ENCODE data around the gene DVL2.

DVL2 gene

GRCh38 chr17:7234083-7234951 is at the start of gene DVL2:
DVL2 (minus strand) TSS chr17:7234517; CDS start chr17:7234262, 255 bp downstream.
- DNase-seq: peak; percentile 89

GRCh38 chr17:7283471-7284216 is 49.3 kb upstream of the DVL2 start:
- no peak for DNase-seq

- DNase-seq: no peak
Observed at GRCh38 chr17:7282752-7283321, 48.5 kb upstream of the DVL2 start.

GRCh38 chr17:7281953-7282751 is 47.8 kb upstream of the DVL2 start:
- DNase-seq: no peak

DNA sequence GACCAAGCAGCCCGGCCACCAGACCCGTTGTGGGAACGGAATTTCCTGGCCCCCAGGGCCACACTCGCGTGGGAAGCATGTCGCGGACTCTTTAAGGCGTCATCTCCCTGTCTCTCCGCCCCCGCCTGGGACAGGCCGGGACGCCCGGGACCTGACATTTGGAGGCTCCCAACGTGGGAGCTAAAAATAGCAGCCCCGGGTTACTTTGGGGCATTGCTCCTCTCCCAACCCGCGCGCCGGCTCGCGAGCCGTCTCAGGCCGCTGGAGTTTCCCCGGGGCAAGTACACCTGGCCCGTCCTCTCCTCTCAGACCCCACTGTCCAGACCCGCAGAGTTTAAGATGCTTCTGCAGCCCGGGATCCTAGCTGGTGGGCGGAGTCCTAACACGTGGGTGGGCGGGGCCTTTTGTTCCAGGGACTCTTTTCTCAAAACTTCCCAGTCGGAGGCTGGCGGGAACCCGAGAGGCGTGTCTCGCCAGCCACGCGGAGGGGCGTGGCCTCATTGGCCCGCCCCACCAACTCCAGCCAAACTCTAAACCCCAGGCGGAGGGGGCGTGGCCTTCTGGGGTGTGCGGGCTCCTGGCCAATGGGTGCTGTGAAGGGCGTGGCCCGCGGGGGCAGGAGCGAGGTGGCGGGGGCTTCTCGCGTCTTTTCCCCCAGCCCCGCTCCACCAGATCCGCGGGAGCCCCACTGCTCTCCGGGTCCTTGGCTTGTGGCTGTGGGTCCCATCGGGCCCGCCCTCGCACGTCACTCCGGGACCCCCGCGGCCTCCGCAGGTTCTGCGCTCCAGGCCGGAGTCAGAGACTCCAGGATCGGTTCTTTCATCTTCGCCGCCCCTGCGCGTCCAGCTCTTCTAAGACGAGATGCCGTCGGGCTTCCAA is 47.0 kb upstream of the DVL2 start, which contains the start of gene SLC2A4:
Gene SLC2A4, plus strand, starts transcription at position 645 of the 879 bp plus-strand sequence. Its CDS starts 217 bp downstream, at position 862.
- DNase-seq: peak; percentile 64

- DNase-seq: peak; percentile 79
Observed at GRCh38 chr17:7280519-7281073, 46.3 kb upstream of the DVL2 start.

DNA sequence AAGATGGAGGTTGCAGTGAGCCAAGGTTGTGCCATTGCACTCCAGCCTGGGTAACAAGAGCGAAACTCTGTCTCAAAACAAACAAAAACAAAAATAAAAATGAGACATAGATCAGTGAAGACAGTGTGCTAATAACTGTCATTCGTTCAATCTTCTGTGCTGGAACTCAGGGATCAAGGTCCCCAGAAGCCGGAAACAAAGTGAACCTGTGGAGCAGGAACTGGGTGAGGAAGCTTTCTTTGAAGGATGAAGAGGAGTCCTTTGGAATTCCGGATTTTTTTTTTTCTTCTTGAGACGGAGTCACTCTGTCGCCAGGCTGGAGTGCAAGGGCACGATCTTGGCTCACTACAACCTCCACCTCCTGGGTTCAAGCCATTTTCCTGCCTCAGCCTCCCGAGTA is 45.1 kb upstream of the DVL2 start:
- DNase-seq: no peak

- DNase-seq: no peak
Observed at GRCh38 chr17:7266784-7267183, 32.5 kb upstream of the DVL2 start.

DNA sequence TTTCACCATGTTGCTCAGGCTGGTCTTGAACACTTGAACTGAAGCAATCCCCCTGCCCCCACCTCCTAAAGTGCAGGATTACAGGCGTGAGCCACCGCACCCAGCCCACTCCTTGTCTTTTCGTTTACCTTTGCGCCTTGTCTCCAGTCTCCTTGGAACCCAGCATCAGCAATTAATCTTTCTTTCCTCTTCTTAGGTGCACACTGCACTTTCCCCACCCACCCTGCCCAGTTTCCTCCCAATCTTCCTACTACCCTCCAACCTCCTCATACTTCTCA is 29.4 kb upstream of the DVL2 start:
- DNase-seq: no peak

DNA sequence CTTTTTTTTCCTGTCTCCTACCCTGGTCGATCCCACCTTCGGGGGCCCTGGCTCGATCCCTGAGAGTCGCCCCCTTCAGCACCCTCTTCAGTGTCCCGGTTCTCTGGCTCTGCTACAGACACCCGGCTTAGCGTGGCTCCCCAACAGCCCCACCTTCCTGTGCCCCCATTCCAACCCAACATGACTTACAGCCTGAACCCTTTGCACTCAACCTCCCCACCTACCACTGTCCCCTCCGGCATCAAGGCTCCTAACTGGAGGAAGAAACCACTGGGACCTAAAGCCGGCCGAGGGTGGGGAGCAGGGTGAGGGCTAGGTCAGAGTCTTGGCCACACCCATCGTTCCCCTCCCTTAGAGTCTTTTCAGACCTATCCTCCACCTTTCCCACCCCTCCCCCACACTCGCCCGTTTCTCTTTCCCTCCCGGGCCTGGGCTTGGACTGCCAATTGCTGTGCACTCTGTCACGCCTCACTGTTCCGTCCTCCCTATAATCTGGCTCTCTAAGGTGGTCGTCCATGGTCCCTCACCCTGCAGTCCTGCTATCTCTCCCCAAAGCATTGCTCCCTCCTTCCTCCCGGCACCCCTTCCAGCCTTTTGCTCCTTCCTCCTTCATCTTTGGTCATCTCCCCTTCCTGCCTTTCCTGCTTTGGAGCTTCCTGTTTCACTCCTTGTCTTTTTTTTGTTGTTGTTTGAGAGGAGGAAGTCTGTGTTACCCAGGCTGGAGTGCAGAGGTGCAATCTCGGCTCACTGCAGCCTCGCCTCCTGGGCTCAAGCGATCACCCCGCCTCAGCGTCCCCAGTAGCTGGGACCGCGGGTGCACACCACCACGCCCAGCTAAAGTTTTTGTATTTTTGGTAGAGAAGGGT is 28.9 kb upstream of the DVL2 start:
- no peak for DNase-seq

GRCh38 chr17:7262192-7262934 is 28.0 kb upstream of the DVL2 start, which contains the start of gene CLDN7:
CLDN7 (minus strand) TSS chr17:7262478; CDS start chr17:7262043, 435 bp downstream.
- DNase-seq: no peak

DNA sequence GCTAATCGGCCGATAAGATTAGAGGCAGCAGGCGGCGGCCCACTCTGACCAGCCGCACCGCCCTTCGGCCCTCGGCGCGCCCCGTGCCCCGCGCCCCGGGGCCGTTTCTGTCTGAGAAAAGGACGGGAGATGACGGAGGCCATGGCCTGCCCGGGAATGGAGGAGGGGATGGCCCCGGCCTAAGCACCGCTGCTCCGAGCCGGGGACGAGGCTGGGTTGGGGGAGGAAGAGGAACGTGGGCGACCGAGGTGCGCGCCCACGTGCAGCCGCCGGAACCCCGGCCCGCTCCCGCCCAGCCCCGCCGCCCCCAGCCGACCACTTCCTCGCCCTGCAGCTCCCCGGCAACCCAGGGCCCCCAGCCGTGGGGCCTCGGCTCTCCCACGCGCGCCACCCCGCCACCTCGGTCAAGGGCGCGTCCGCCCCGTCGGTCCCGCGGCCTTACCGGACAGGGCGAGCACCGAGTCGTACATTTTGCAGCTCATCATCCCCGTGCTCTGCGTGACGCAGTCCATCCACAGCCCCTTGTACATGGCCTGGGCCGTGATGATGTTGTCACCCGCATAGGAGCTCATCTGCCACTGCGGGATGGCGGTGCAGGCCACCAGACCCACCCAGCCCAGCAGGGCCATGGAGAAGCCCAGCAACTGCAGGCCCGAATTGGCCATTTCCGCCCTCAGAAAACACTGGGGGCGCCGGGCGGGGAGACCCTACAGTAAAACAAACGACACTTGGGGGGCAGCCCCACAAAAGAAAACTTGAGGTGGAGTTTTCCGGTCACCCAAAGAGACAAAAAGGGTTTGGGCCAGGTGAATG is 27.3 kb upstream of the DVL2 start:
- no peak for DNase-seq

GRCh38 chr17:7260651-7261378 is 26.5 kb upstream of the DVL2 start:
- no peak for DNase-seq

DNA sequence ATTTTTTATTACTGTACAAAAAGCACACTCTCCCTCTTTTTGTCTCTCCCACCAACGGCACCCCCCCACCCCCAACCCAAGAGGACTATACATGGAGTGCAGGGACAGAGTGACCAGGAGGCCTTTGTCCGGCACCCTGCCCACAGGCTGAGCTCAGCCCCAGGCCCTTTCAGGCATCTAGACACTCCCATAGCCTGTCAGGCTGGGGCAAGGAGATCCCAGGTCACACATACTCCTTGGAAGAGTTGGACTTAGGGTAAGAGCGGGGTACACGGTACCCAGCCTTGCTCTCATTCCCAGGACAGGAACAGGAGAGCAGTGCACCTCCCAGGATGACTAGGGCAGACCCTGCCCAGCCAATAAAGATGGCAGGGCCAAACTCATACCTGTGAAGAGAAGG is 25.8 kb upstream of the DVL2 start:
- no peak for DNase-seq

DNA sequence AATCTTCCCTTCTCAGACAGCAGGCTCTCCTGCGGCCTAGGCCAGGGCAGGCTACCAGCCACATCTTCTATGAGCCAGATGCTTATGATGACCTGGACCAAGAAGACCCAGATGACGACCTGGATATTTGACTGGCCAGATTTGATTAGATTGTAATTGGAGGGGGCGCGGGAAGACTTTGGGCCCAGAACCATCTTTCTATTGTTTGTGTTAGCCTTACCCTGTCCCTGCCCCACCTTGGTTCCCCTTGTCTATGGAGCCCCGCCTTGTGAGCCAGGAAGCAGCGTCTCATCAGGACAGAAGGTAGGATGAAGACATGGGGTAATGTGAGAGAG is 25.2 kb upstream of the DVL2 start:
- no peak for DNase-seq

DNA sequence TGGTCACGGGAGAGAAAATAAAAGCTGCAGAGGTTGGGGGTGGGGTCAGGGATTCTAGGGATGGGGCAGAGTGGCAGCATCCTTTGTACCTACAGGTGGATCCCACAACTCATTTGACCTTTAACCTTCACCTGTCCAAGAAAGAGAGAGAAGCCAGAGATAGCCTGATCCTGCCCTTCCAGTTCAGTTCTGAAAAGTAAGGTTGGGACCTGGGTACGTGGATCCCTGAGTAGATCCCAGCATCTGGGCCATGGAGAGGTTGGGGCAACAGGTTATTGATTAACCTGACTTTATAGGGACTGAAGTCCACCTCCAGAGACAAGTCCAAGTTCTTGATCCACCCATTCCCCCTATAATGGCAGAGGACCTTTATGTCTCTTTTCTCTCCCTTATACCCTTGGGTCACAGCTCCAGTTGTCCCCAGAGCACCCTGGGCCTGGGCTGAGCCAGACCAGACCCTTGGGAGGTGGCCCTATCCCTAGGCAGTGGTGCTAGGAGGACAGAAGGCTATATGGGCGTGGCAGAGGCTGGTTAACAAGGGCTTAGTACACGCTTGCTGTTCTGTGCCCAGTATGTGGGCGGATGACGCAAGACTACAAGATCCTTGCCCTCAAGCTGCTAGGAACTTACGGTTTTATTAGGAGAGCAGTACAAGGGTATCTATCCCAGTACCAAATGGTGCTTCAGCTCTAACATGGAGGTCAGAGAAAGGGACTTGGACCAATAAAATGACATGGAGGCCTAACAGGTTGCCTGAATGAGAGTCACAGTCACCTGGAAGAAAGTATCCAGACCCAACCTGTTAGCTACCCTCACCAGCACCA is 24.6 kb upstream of the DVL2 start:
- DNase-seq: no peak

GRCh38 chr17:7256766-7257456 is 22.6 kb upstream of the DVL2 start:
- DNase-seq: no peak
